Liver (tissue), 9 donors: ENCODE results near the gene STARD3. TPM values are rescaled to one million over a fixed set of nuclear protein-coding genes. Genes with fewer than 3 reads are reported as not detected.
A peak's percentile ranks its signal among the peaks of the same experiment; 100 is the strongest.

Source experiments
- DNase-seq: peaks from one replicate; pipeline ENCODE4 v3.0.0-alpha.2; 2017; ENCODE audit warnings: low spot score
- H3K27ac ChIP-seq, 2 donors: one replicate each; pipeline ENCODE4 v1.7.0; 2013; ENCODE audit warnings: inconsistent platforms in 2 of 2, low read length in 2 of 2, control low read depth in 1 of 2, low read depth in 1 of 2, mild to moderate bottlenecking in 1 of 2
- H3K27me3 ChIP-seq, 4 donors: one replicate each; pipeline versions ENCODE4 v1.6.1 to v1.7.0; 2013; ENCODE audit warnings: low read length in 3 of 4, inconsistent platforms in 1 of 4, mild to moderate bottlenecking in 1 of 4, moderate library complexity in 1 of 4; ENCODE audit not compliant: control insufficient read depth in 4 of 4, insufficient read depth in 4 of 4
- H3K36me3 ChIP-seq, 4 donors: one replicate each; pipeline versions ENCODE4 v1.6.1 to v1.7.0; 2013; ENCODE audit warnings: low read length in 3 of 4, mild to moderate bottlenecking in 3 of 4, low read depth in 1 of 4, moderate library complexity in 1 of 4; ENCODE audit not compliant: control insufficient read depth in 4 of 4, insufficient read depth in 3 of 4
- H3K4me1 ChIP-seq, 4 donors: one replicate each; pipeline versions ENCODE4 v1.6.1 to v1.7.0; 2013; ENCODE audit warnings: low read length in 3 of 4, mild to moderate bottlenecking in 3 of 4, moderate library complexity in 1 of 4; ENCODE audit not compliant: control insufficient read depth in 4 of 4, insufficient read depth in 4 of 4
- H3K4me3 ChIP-seq, 3 donors: one replicate each; pipeline versions ENCODE4 v1.6.1 to v1.7.0; 2013; ENCODE audit warnings: low read length in 3 of 3, control low read depth in 1 of 3, low read depth in 1 of 3, mild to moderate bottlenecking in 1 of 3
- H3K9ac ChIP-seq, 2 donors: one replicate each; pipeline ENCODE4 v1.7.0; 2013; ENCODE audit warnings: low read length in 2 of 2, mild to moderate bottlenecking in 2 of 2, moderate library complexity in 2 of 2, control low read depth in 1 of 2, low read depth in 1 of 2
- H3K9me3 ChIP-seq, 4 donors: one replicate each; pipeline versions ENCODE4 v1.6.1 to v1.7.0; 2013; ENCODE audit warnings: low read length in 3 of 4; ENCODE audit not compliant: control insufficient read depth in 4 of 4
- ATF3 ChIP-seq: IDR thresholded peaks from 2 replicates; pipeline ENCODE4 v1.6.1; 2016; ENCODE audit warnings: antibody characterized with exemption
- CTCF ChIP-seq: fragments of 150-350 bp; IDR thresholded peaks from 2 replicates; pipeline ENCODE4 v1.5.1; 2017; ENCODE audit warnings: improper control_type of control experiment, low read depth, low read length; ENCODE audit not compliant: missing input control
- EGR1 ChIP-seq, 2 donors: IDR thresholded peaks; 2 replicates each; pipeline ENCODE4 v1.6.1; 2016 to 2018; ENCODE audit warnings: antibody characterized with exemption in 2 of 2, low read depth in 2 of 2
- FOXA1 ChIP-seq: IDR thresholded peaks from 2 replicates; pipeline ENCODE4 v1.6.1; 2016; ENCODE audit warnings: antibody characterized with exemption
- FOXA2 ChIP-seq: IDR thresholded peaks from 2 replicates; pipeline ENCODE4 v1.6.1; 2016; ENCODE audit warnings: antibody characterized with exemption
- HNF4G ChIP-seq: IDR thresholded peaks from 2 replicates; pipeline ENCODE4 v1.6.1; 2016; ENCODE audit warnings: antibody characterized with exemption
- JUND ChIP-seq, 2 donors: IDR thresholded peaks; 2 replicates each; pipeline ENCODE4 v1.6.1; 2016; ENCODE audit warnings: antibody characterized with exemption in 2 of 2
- MAX ChIP-seq: IDR thresholded peaks from 2 replicates; pipeline ENCODE4 v1.6.1; 2016; ENCODE audit warnings: antibody characterized with exemption
- NR2F2 ChIP-seq: IDR thresholded peaks from 2 replicates; pipeline ENCODE4 v1.6.1; 2016; ENCODE audit warnings: antibody characterized with exemption
- RAD21 ChIP-seq, 2 donors: IDR thresholded peaks; 2 replicates each; pipeline ENCODE4 v1.6.1; 2016; ENCODE audit warnings: antibody characterized with exemption in 2 of 2, mild to moderate bottlenecking in 2 of 2
- REST ChIP-seq: IDR thresholded peaks from 2 replicates; pipeline ENCODE4 v1.6.1; 2016; ENCODE audit warnings: antibody characterized with exemption, mild to moderate bottlenecking
- RXRA ChIP-seq, 2 donors: IDR thresholded peaks; 2 replicates each; pipeline ENCODE4 v1.6.1; 2017 to 2018; ENCODE audit warnings: antibody characterized with exemption in 2 of 2, mild to moderate bottlenecking in 1 of 2
- SP1 ChIP-seq: IDR thresholded peaks from 2 replicates; pipeline ENCODE4 v1.6.1; 2018; ENCODE audit warnings: antibody characterized with exemption, mild to moderate bottlenecking
- YY1 ChIP-seq: IDR thresholded peaks from 2 replicates; pipeline ENCODE4 v1.6.1; 2016; ENCODE audit warnings: antibody characterized with exemption, mild to moderate bottlenecking
- ZBTB33 ChIP-seq: IDR thresholded peaks from 2 replicates; pipeline ENCODE4 v1.6.1; 2016; ENCODE audit warnings: antibody characterized with exemption
- WGBS: extraction: QIAGEN DNeasy Blood & Tissue Kit; methylation state at CpG from one replicate; pipeline ENCODE4 v1.1.7; 2013; 5-methylcytosine and 5-hydroxymethylcytosine counted together
- polyA plus RNA-seq, 2 donors: library from polyadenylated mRNA; stranded (reverse) in 1 of 2; unstranded in 1 of 2; fragments of 200-250 nt in 1 of 2; fragments of >200 nt in 1 of 2; fragmentation: Nextera tagmentation in 1 of 2; extraction: Ambion mirVana in 1 of 2; gene quantifications; one replicate each; pipeline versions ENCODE4 v1.2.1 to v1.2.3, GENCODE V29; 2013 to 2015
- total RNA-seq, 2 donors: library from RNA; depleted of rRNA; stranded (reverse); fragments of >200 nt; gene quantifications; one replicate each; pipeline ENCODE4 v1.2.3, GENCODE V29; 2014
- donor health status: healthy.
- donor health status: healthy.
- donor health status: healthy.
- donor health status: healthy.
- donor health status: healthy.

The STARD3 gene
- total and polyA plus RNA-seq, 4 donors, result 15.0 to 34.0 (median 23.2) TPM

GRCh38 chr17:39703913-39704312 is 67.0 kb downstream of the STARD3 start:
- peak overlapping the region; percentile 64 to 73 for H3K9ac ChIP-seq
- TF ChIP-seq YY1 (no peak), NR2F2 (no peak), REST (no peak), RAD21 (IDR thresholded peaks at IDR 0.05) (no peak), FOXA2 (no peak), FOXA1 (no peak), JUND (IDR thresholded peaks at IDR 0.05) (no peak), ZBTB33 (no peak), CTCF (no peak), HNF4G (no peak), MAX (no peak), SP1 (no peak), EGR1 (IDR thresholded peaks at IDR 0.05; ENCODE audit: low read depth in 2 of 2) (no peak), RXRA (IDR thresholded peaks at IDR 0.05) (no peak), ATF3 (no peak)
- H3K27me3 ChIP-seq, result no peaks in the 10 kb centered on the region
- peaks cover 0 to 6% (median 0%) of the 10 kb centered on the region in 4 donors for H3K36me3 ChIP-seq
- no peak overlapping the region for H3K4me3 ChIP-seq
- H3K27ac ChIP-seq, result peak overlapping the region; percentile 95 to 98
- WGBS, result 73% methylated on average over 5 of the region's 5 CpGs
- DNase-seq, result no peak
- no peaks in the 10 kb centered on the region for H3K9me3 ChIP-seq
- peaks cover 32 to 73% (median 65%) of the 10 kb centered on the region in 4 donors for H3K4me1 ChIP-seq

- Histone ChIP-seq H3K9me3 (no peaks in the 10 kb centered on the region), H3K27ac (peak overlapping the region; percentile 95 to 98), H3K4me1 (peaks cover 30 to 64% (median 59%) of the 10 kb centered on the region in 4 donors), H3K9ac (peak overlapping the region in 1 of 2 donors; percentile 41), H3K4me3 (no peak overlapping the region), H3K36me3 (peaks cover 0 to 10% (median 1%) of the 10 kb centered on the region in 4 donors), H3K27me3 (no peaks in the 10 kb centered on the region)
- 66% methylated on average over 11 of the region's 11 CpGs for WGBS
- no peak for TF ChIP-seq REST
- peak; percentile 34 for TF ChIP-seq CTCF
- no peak for DNase-seq
Measured at GRCh38 chr17:39704821-39705551, 68.0 kb downstream of the STARD3 start.
